HG03025 (cell line): ENCODE measurements around the gene FOLR3.
"Not testable (repeated sequence)": the region's sequence is repeated elsewhere in the genome, so short reads cannot be mapped to it uniquely, and the experiment has no call there.

Experiments used
- ATAC-seq: cut with Tn5 transposase; IDR thresholded peaks from one replicate; pipeline ENCODE4 v1.9.1; 2021; ENCODE audit warnings: mild to moderate bottlenecking, moderate library complexity; ENCODE audit not compliant: unreplicated experiment, low FRiP score

FOLR3 gene

DNA sequence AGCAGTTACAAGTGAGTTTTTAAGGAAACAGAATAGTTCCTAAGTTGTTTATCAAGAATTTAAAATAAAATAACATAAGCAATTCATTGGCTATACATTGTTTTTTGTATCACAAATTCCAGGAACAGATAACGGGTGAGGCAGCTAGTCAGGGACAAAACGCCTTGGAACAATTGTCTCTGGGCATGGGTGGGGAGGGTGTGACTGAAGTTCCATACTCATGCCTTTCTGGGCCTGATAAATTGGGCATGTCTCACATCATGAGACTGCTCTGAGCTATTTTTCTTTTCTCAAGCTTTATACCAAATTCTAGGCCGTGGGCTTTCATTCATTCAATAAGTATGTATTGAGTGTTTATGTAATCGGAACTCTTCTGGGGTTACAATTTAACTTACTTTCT, 21.6 kb downstream of the FOLR3 start:
- no peak for ATAC-seq

DNA sequence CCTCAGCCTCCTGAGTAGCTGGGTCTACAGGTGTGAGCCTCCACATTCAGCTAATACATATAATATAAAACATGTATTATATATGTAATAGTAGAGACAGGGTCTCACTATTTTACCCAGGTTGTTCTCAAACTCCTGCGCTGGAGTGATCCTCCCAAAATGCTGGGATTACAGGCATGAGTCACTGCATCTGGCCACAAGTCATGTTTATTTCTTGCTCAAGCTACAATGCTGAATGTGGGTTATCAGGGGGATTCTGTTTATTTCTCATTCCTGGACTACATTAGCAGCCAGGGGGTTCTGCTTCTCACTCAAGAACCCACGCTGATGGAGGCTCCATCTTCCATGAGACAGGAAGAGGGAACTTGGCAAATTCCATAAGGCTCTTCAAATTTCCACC, 24.8 kb downstream of the FOLR3 start:
- no peak for ATAC-seq

DNA sequence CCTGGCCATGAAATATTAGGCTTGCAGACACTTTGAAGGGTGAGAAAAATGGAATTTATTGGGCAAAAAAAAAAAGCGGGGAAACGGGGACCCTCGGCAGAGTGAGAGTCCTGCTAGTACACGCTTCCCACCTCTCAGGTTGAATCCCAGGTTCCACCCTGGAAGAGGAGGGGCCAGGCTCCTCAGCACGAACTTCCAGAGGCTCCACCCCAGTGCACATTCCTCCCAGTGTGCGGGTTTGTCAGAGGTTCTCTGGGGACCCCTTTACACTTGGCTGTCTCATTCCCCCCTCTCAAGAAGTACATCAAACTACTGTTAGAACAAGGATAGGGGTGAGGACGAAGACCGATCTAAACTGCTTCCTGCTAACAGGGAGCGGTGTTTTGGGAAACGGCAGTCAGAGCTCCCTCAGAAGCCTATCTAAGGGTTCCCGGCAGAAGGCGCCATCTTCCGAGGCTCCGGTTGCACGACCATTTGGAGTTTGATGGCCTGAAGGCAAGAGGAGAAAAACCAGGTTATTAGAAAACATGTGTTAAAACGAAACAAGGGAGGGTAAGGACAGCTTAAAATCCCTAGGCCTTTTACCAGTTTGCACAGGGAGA, 27.5 kb downstream of the FOLR3 start:
- ATAC-seq, result no peak

DNA sequence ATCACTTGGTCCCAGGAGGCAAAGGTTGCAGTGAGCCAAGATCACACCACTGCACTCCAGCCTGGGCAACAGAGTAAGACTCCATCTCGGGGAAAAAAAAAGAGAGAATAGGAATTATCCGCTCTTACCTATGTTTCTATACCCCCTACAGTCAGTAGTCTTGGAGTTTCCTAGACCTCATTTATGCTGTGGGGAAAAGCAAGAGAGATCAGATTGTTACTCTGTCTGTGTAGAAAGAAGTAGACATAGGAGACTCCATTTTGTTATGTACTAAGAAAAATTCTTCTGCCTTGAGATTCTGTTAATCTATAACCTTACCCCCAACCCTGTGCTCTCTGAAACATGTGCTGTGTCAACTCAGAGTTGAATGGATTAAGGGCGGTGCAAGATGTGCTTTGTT, 28.7 kb downstream of the FOLR3 start:
- ATAC-seq, result not testable (repeated sequence)

DNA sequence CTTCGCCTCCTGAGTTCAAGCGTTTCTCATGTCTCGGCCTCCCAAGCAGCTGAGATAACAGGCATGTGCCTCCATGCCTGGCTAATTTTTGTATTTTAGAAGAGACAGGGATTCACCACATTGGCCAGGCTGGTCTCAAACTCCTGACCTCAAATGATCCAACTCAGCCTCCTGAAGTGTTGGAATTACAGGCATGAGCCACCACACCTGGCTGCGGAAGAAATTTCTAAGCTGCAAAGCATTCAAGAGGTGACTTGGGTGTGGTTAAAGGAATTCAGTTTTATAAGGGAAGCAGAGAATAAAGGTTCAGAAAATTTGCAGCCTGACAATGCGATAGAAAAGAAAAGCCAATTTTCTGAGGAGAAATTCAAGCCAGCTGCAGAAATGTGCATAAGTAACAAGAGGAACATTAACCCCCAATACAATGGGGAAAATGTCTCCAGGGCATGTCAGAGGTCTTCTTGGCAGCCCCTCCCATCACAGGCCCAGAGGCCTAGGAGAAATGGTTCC, 33.6 kb downstream of the FOLR3 start:
- ATAC-seq, result not testable (repeated sequence)

DNA sequence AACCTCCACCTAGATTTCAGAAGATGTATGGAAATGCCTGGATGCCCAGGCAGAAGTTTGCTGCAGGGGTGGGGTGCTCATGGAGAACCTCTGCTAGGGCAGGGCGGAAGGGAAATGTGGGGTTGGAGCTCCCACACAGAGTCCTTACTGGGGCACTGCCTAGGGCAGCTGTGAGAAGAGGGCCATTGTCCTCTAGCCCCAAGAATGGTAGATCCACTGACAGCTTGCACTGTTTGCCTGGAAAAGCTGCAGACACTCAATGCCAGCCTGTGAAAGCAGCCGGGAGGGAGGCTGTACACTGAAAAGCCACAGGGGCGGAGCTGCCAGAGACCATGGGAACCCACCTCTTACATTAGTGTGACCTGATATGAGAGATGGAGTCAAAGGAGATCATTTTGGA, 34.2 kb downstream of the FOLR3 start:
- ATAC-seq, result not testable (repeated sequence)

DNA sequence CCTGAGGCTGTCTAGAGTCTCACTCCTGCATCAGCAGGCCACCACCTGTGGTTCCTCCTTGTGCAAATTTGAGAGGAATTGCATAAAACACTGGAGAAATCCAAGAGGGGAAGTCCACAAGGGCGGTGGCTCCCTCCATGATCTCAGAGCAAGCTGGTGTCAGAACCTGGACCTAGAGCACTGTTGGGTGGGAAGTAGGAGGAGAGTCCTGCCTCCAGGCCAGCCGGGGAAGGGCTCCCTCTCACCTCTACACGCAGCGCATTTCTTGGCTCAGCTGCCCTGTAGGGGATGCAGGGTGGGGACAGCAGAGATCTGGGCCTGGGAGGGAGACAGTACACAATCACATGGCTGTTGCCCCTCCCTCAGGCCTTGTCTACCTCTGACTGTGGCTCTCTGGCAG, 36.5 kb downstream of the FOLR3 start:
- not testable (repeated sequence) for ATAC-seq

DNA sequence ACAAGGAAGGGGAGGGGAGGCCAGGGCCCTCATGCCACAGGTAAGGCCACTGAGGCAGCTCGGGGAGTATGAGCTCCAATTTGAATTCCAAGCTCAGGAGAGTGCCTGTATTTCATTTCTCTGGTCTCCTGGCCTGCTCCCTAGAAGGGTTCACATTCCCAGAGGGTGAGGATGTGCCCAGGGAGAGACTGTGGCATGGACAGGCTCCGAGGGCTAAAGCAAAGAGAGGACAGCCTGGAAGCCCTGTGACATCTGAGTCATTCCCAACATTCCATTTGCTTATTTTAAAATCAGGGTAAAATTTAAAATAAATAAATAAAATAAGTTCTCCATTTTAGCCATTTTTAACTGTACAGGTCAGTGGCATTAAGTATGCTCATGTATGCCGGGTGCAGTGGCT, 37.8 kb downstream of the FOLR3 start:
- no peak for ATAC-seq

DNA sequence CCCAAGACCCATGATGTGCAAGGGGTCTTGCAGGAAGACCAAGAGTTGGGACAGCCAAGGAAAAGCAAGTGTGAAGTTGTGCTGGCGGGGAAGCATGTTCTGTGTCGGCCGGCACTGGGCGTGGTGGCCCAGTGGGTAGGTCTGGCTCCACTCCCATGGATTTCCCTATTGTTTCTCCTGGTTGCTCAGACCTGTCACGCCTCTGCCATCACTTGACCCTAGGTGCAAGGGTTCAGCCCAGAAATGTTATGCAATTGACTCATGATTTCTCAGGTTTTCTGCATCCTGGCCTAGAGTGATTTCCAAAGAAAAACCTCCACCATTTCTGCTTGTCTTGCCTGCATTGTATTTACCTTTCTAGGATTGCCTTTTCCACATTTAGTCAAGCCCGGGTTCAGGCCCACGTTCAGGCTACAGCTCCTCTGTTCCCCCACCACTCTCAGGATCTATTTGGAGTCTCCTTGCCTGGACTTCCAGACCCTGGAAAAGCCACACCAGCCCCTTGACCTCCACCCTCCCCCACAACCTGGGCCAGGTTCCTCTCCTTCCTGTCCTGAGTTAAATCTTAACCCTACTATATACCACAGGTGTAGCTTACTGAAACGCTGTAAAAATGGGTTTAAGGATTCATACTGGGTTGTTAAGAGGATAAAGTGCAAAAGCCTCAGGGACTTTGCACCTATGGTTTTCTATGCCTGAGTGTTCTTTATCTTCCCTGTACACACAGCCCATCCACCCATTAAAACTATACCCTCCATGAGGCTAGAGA, 39.0 kb downstream of the FOLR3 start:
- no peak for ATAC-seq

DNA sequence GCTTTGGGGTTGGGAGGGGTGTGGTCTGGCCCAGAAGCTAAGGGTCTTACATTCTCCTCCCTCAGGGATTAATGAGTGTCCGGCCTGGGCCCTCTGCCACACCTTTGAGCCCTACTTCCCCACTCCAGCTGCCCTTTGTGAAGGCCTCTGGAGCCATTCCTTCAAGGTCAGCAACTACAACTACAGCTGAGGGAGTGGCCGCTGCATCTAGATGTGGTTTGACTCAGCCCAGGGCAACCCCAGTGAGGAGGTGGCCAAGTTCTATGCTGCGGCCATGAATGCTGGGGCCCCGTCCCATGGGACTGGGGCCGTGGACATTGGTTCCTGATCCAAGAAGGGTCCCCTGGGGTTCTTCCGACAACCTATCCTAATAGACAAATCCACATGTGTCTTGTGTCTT, 42.1 kb downstream of the FOLR3 start:
- ATAC-seq, result no peak

DNA sequence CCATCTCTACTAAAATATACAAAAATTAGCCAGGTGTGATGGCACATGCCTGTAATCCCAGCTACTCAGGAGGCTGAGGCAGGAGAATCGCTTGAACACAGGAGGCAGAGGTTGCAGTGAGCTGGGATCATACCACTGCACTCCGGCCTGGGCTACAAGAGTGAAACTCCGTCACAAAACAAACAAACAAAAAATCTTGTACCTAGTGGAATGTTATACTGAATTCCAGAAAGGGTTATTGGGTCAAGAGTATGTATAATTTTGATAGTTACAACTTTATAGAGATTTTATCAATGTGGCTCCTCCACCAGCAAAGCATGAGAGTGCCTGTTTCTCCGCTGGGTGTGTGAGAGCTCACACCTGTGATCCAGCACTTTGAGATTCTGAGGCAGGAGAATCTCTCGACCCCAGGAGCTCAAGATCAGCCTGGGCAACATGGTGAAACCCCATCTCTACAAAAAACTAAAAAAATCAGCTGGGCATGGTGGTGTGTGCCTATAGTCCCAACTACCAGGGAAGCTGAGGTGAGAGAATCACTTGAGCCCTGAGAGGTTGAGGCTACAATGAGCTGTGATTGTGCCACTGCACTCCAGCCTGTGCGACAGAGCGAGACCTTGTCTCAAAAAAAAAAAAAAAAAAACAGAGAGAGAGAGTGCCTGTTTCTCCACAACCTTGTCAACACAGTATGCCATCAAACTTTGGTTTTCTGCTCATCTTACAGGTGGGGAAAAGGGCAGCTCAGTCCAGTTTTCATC, 43.7 kb downstream of the FOLR3 start:
- ATAC-seq, result no peak

DNA sequence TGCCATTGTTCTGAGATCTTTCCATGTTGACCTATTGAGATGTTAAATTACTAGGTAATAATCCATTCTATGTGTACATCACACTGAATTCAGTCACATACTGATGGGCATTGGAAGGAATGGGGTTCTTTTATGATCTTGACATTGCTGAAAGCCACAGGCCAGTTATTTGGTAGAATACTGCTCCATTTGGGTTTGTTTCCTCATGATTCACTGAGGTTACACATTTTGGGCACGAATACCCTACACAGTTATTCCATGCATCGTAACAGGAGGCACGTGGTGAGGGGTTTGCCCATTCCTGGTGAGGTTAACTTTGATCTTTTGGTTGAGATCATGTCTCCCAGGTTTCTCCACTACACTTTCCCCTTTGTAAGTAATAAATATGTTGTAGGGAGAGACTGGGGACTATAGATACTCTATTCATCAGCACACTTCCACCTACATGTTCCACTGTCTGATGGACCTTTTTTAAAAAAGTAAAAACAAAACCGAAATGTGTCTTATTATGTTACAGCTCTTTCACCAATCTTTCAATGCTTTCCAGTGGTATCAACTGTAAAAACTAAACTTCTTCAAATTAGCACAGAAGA, 44.4 kb downstream of the FOLR3 start:
- no peak for ATAC-seq

DNA sequence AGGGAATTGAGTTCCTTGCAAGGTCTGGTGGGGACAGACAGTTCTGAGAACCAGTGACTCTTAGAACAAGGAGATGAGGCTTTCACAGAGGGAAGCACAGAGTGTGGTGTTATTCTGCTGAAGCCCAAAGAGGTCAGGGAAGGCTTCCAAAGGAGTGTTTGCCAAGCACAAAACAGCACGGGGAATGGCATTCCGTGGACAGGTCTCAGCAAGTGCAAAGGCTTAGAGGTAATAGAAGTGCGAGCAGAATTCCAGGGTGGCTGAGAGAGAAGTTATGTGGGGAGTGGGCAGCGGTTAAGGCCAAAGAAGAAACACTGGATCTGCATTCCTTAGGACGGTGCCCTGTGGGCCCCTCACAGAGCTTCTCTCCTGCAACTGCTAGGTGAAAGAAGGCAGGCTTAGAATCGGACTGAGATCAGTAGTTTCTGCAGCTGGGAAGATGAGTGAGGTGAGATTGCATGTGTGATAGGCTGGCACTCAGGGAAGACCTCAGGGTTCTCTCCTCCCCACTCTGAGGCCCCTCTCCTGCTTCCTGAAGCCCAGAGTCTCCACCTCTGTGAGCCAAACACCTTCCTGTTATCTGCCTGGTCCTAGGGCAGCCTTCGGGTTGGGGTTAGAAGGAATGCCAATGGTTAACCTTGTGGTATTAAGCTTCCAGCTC, 45.5 kb downstream of the FOLR3 start:
- ATAC-seq, result not testable (repeated sequence)

DNA sequence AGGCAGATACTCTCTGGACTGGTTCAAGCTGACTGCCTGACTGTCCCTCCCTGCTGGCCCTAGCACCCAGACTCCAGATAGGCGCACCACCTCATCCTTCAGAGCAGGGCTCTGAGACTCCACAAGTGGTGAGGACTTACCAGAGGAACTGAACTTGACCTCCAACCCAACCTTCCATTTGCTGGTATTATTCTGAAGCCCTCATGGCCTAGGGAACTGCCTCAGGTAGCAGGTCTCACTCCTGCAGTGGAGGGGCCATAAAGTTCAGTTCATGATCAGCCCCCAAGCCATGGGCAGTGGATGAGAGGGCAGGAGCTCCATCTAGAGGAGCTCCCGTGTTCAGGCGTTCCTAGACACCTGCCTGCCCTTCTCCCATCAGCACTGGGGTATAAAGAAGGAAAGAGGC, 46.0 kb downstream of the FOLR3 start:
- ATAC-seq, result not testable (repeated sequence)

DNA sequence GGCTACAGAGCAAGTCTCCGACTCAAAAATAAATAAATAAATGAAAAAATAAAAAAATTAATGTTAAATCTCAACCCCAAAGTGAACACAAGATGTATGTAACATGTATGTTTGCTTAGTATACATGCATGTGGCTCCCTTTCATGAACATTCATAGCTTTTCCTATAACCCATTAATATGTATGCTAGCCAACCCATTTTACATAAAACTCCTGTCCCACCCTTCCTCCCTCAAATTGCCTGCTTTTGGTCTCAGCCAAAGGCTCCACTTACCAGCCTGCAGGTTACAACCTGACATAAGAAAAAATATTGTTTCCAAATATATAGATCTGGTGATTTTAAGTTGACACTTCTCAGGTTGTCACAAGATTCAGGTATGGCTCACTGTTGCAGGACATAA, 52.7 kb downstream of the FOLR3 start:
- ATAC-seq, result no peak
